GM21723 (cell line): Measurements from ENCODE around the gene GSTA4.
A peak's percentile ranks its signal among the peaks of the same experiment; 100 is the strongest.
"Not testable (repeated sequence)": the region's sequence is repeated elsewhere in the genome, so short reads cannot be mapped to it uniquely, and the experiment has no call there.

Experiments used
- ATAC-seq: cut with Tn5 transposase; IDR thresholded peaks from one replicate; pipeline ENCODE4 v1.9.1; 2021; ENCODE audit warnings: mild to moderate bottlenecking, moderate library complexity; ENCODE audit not compliant: unreplicated experiment

GSTA4 gene

GRCh38 chr6:52976591-52977035, 18.5 kb downstream of the GSTA4 start:
- ATAC-seq = peak; percentile 77

GRCh38 chr6:52976149-52976548, 18.9 kb downstream of the GSTA4 start:
- ATAC-seq = peak; percentile 38

GRCh38 chr6:52975580-52975979, 19.5 kb downstream of the GSTA4 start:
- no peak for ATAC-seq

- ATAC-seq = no peak
Observed at GRCh38 chr6:52972989-52973388, 22.1 kb downstream of the GSTA4 start.

GRCh38 chr6:52969359-52969758, 25.7 kb downstream of the GSTA4 start:
- ATAC-seq = no peak

GRCh38 chr6:52966101-52966500, 29.0 kb downstream of the GSTA4 start:
- no peak for ATAC-seq

GRCh38 chr6:52965380-52965779, 29.7 kb downstream of the GSTA4 start:
- ATAC-seq = no peak

GRCh38 chr6:52964318-52964717, 30.8 kb downstream of the GSTA4 start:
- no peak for ATAC-seq

- ATAC-seq = no peak
Observed at GRCh38 chr6:52962701-52963100, 32.4 kb downstream of the GSTA4 start.

- ATAC-seq = not testable (repeated sequence)
Observed at GRCh38 chr6:52961022-52961421, 34.1 kb downstream of the GSTA4 start.

- not testable (repeated sequence) for ATAC-seq
Observed at GRCh38 chr6:52960211-52960610, 34.9 kb downstream of the GSTA4 start.

- ATAC-seq = no peak
Observed at GRCh38 chr6:52958546-52959255, 36.4 kb downstream of the GSTA4 start.

GRCh38 chr6:52955871-52956270, 39.2 kb downstream of the GSTA4 start:
- no peak for ATAC-seq

GRCh38 chr6:52953911-52954839, 40.9 kb downstream of the GSTA4 start:
- no peak for ATAC-seq

GRCh38 chr6:52946306-52946705, 48.8 kb downstream of the GSTA4 start:
- no peak for ATAC-seq

GRCh38 chr6:52942821-52943220, 52.3 kb downstream of the GSTA4 start:
- not testable (repeated sequence) for ATAC-seq

- ATAC-seq = no peak
Observed at GRCh38 chr6:52942221-52942620, 52.9 kb downstream of the GSTA4 start.

GRCh38 chr6:52937908-52938307, 57.2 kb downstream of the GSTA4 start:
- ATAC-seq = no peak

- ATAC-seq = no peak
Observed at GRCh38 chr6:52933778-52934177, 61.3 kb downstream of the GSTA4 start.

- ATAC-seq = no peak
Observed at GRCh38 chr6:52931351-52931750, 63.7 kb downstream of the GSTA4 start.

- ATAC-seq = no peak
Observed at GRCh38 chr6:52929321-52930164, 65.5 kb downstream of the GSTA4 start.
